HG02678 (cell line): Measurements from ENCODE around the gene SF3B3.
A peak's percentile ranks its signal among the peaks of the same experiment; 100 is the strongest.
"Not testable (repeated sequence)": the region's sequence is repeated elsewhere in the genome, so short reads cannot be mapped to it uniquely, and the experiment has no call there.

Experiments
- ATAC-seq: cut with Tn5 transposase; IDR thresholded peaks from one replicate; pipeline ENCODE4 v1.9.1; 2021; ENCODE audit warnings: mild to moderate bottlenecking, moderate library complexity; ENCODE audit not compliant: unreplicated experiment

The SF3B3 gene

GRCh38 chr16:70510216-70510615 is 13.4 kb upstream of the SF3B3 start:
- ATAC-seq: no peak

- ATAC-seq: no peak
Measured at GRCh38 chr16:70511833-70512232, 11.8 kb upstream of the SF3B3 start.

GRCh38 chr16:70512456-70512855 is 11.2 kb upstream of the SF3B3 start:
- no peak for ATAC-seq

- no peak for ATAC-seq
Measured at GRCh38 chr16:70520612-70521297, 2.9 kb upstream of the SF3B3 start.

- no peak for ATAC-seq
Measured at GRCh38 chr16:70522216-70523075, 1.2 kb upstream of the SF3B3 start.

GRCh38 chr16:70523076-70523742 is 407 bp upstream of the SF3B3 start, which contains the start of gene COG4:
Gene COG4, minus strand, starts transcription at chr16:70523554. Its CDS starts 11 bp downstream, at chr16:70523543.
- peak; percentile 69 for ATAC-seq

- ATAC-seq: not testable (repeated sequence)
Measured at GRCh38 chr16:70524399-70524825, 796 bp downstream of the SF3B3 start.

GRCh38 chr16:70526403-70526802 is 2.8 kb downstream of the SF3B3 start:
- no peak for ATAC-seq

- no peak for ATAC-seq
Measured at GRCh38 chr16:70527315-70527996, 3.8 kb downstream of the SF3B3 start.

GRCh38 chr16:70529051-70529777 is 5.6 kb downstream of the SF3B3 start:
- ATAC-seq: no peak

- not testable (repeated sequence) for ATAC-seq
Measured at GRCh38 chr16:70529954-70530353, 6.3 kb downstream of the SF3B3 start.

GRCh38 chr16:70534971-70535370 is 11.4 kb downstream of the SF3B3 start:
- ATAC-seq: no peak

GRCh38 chr16:70540994-70541393 is 17.4 kb downstream of the SF3B3 start:
- no peak for ATAC-seq

GRCh38 chr16:70544548-70544947 is 20.9 kb downstream of the SF3B3 start:
- ATAC-seq: no peak

GRCh38 chr16:70548936-70549335 is 25.3 kb downstream of the SF3B3 start:
- no peak for ATAC-seq

- no peak for ATAC-seq
Measured at GRCh38 chr16:70550082-70550481, 26.5 kb downstream of the SF3B3 start.

- no peak for ATAC-seq
Measured at GRCh38 chr16:70551788-70552187, 28.2 kb downstream of the SF3B3 start.

- no peak for ATAC-seq
Measured at GRCh38 chr16:70552675-70553074, 29.1 kb downstream of the SF3B3 start.

GRCh38 chr16:70553645-70554044 is 30.0 kb downstream of the SF3B3 start:
- no peak for ATAC-seq

GRCh38 chr16:70556063-70556462 is 32.4 kb downstream of the SF3B3 start:
- ATAC-seq: no peak
